ENCODE results near the gene SLC2A9. TPM values are rescaled to one million over a fixed set of nuclear protein-coding genes. Genes with fewer than 3 reads are reported as not detected.

SLC2A9 gene
- total and polyA plus RNA-seq, 2 of the 8 experiments (the other 6 are each of a cell fraction or from before 2014, with no cell fraction given), result 0.20 to 0.26 TPM

DNA sequence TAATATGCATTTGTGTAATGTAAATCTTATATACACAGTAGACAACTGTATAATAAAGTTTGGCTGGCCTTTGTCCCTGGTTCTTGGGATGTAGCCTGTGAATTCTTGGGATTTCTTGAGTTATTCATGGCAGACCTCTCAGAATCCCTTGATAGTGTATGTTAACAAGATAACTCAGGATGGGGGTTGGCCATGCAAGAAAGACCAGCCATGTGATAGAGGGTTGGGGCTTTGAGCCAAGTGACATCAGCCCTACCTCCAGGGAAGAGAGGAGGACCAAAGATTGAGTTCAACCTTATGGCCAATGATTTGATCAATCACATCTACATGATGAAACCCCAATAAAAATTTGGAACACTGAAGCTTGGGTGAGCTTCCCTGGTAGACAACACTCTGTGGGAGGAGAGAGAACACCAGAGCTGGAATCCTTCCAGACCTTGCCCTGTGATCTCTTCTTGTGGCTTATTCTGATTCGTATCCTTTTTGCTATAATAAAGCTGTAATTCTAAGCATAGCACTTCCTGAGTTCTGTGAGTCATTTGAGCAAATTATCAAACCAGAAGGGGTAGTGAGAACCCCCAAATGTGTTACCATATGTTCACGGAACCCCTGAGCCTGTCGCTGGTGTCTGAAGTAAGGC lies 11.3 kb downstream of the SLC2A9 start:
- H4K8ac ChIP-seq (ENCODE audit: extremely low read depth, insufficient read depth, low read length), result no peak overlapping the region
- POLR2A ChIA-PET (ENCODE audit: partially characterized antibody), result no interaction called here
- H3K27ac ChIP-seq (ENCODE audit: low read depth, low read length), result no peak overlapping the region
- no peaks in the 10 kb centered on the region for H3K9me3 ChIP-seq (ENCODE audit: insufficient read depth in 2 of 2, low read depth in 1 of 2, low read length in 1 of 2)
- no peak overlapping the region for H2BK120ac ChIP-seq (replicated peaks; ENCODE audit: low read depth, low read length)
- H2BK20ac ChIP-seq (ENCODE audit: low read length), result no peak overlapping the region
- H3K4me3 ChIP-seq (ENCODE audit: extremely low read depth in 1 of 4, insufficient read depth in 2 of 4, low read depth in 3 of 4, low read length in 4 of 4), result no peak overlapping the region
- no peak overlapping the region for H3K4me2 ChIP-seq (ENCODE audit: insufficient read depth in 1 of 2, low read depth in 2 of 2, low read length in 2 of 2)
- no peak overlapping the region for H4K5ac ChIP-seq (ENCODE audit: insufficient read length, low read depth, low read length)
- no peak for DNase-seq (ENCODE audit: low read depth in 1 of 2, low spot score in 2 of 2)
- no peak for FAIRE-seq
- H3K9ac ChIP-seq (replicated peaks in 1 of 4; ENCODE audit: extremely low read depth in 1 of 4, low read depth in 3 of 4, low read length in 3 of 4), result no peak overlapping the region
- no peaks in the 10 kb centered on the region for H3K79me2 ChIP-seq (ENCODE audit: control insufficient read depth in 1 of 2, insufficient read depth in 2 of 2, low read length in 2 of 2)
- WGBS, 2 experiments (ENCODE audit: extremely low coverage in 1 of 2, insufficient coverage in 1 of 2, insufficient read length in 1 of 2, insufficient replicate concordance in 2 of 2, low coverage in 1 of 2, low lambda C conversion rate in 2 of 2, missing lambda C conversion rate in 1 of 2), result 89% methylated on average over 3 of the region's 3 CpGs; no CpG with 5 or more reads in 1 of the 2 experiments
- no peaks in the 10 kb centered on the region for H3K36me3 ChIP-seq (ENCODE audit: control insufficient read depth in 2 of 4, insufficient read depth in 4 of 4, low read length in 3 of 4)
- H2BK15ac ChIP-seq (ENCODE audit: low read length), result no peak overlapping the region
- H4K91ac ChIP-seq (replicated peaks; ENCODE audit: insufficient read length, low read length), result no peak overlapping the region
- 0 out of 2 replicates have a peak, but pooled peaks cover 2% of the 10 kb centered on the region for H3K79me1 ChIP-seq (ENCODE audit: low read depth, low read length)
- no peak overlapping the region for H2AK5ac ChIP-seq (ENCODE audit: low read depth, low read length)
- H3K14ac ChIP-seq (ENCODE audit: insufficient read length), result no peak overlapping the region
- H3K23ac ChIP-seq (ENCODE audit: insufficient read length), result no peak overlapping the region
- no peaks in the 10 kb centered on the region for H3K4me1 ChIP-seq (replicated peaks in 1 of 4; ENCODE audit: control insufficient read depth in 3 of 4, insufficient read depth in 4 of 4, low read length in 3 of 4)
- H3K18ac ChIP-seq (ENCODE audit: extremely low read depth, low read length), result no peak overlapping the region
- H4K20me1 ChIP-seq (replicated peaks in 1 of 2; ENCODE audit: control insufficient read depth in 1 of 2, insufficient read depth in 2 of 2, low read length in 2 of 2), result no peaks in the 10 kb centered on the region
- H2BK12ac ChIP-seq (ENCODE audit: low read depth, low read length), result no peak overlapping the region
- no peaks in the 10 kb centered on the region for H3K23me2 ChIP-seq (ENCODE audit: low read depth, low read length)
- no peaks in the 10 kb centered on the region; a peak in 1 of 7 replicates for H3K27me3 ChIP-seq (replicated peaks in 1 of 4; ENCODE audit: control insufficient read depth in 3 of 4, extremely low read depth in 1 of 4, insufficient read depth in 3 of 4, low read length in 3 of 4)
- H2BK5ac ChIP-seq (ENCODE audit: low read depth, low read length), result no peak overlapping the region
- CTCF ChIA-PET (ENCODE audit: partially characterized antibody), result interaction anchor here (0.9 to 2.3 kb wide), 7 partner anchors 13 to 307 kb away, joined by 3 to 12 read pairs (median 4); no protein-coding TSS in a partner anchor
- H2AFZ ChIP-seq (ENCODE audit: low read length), result no peak overlapping the region
- H3K56ac ChIP-seq (replicated peaks; ENCODE audit: insufficient read length, low read depth, low read length), result no peak overlapping the region
- no peak overlapping the region for H3K4ac ChIP-seq (replicated peaks; ENCODE audit: insufficient read length, low read depth, low read length)
- TF ChIP-seq SIRT6 (IDR thresholded peaks at IDR 0.05; ENCODE audit: low read length) (no peak), NRF1 (IDR thresholded peaks at IDR 0.05; ENCODE audit: low read depth, low read length) (no peak), JUN (IDR thresholded peaks at IDR 0.05; ENCODE audit: low read depth, low read length) (no peak), CBX8 (IDR thresholded peaks at IDR 0.05; ENCODE audit: borderline replicate concordance, low read depth, low read length) (no peak), CTBP2 (IDR thresholded peaks at IDR 0.05; ENCODE audit: borderline replicate concordance, insufficient read depth, insufficient read length, low read length) (no peak), CBX5 (IDR thresholded peaks at IDR 0.05; ENCODE audit: low read depth, low read length) (no peak), CHD1 (IDR thresholded peaks at IDR 0.05; ENCODE audit: low read depth, low read length) (no peak), POLR2A (IDR thresholded peaks at IDR 0.05; ENCODE audit: control extremely low read depth in 1 of 2, low read depth in 2 of 2, low read length in 2 of 2) (no peak), RXRA (IDR thresholded peaks at IDR 0.05; ENCODE audit: insufficient read depth, low read depth, low read length) (no peak), KDM1A (IDR thresholded peaks at IDR 0.05; ENCODE audit: borderline replicate concordance, low read length) (no peak), YY1 (IDR thresholded peaks at IDR 0.05; ENCODE audit: low read depth, low read length) (no peak)
- TF ChIP-seq, protein P1, sequence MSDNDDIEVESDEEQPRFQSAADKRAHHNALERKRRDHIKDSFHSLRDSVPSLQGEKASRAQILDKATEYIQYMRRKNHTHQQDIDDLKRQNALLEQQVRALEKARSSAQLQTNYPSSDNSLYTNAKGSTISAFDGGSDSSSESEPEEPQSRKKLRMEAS (IDR thresholded peaks at IDR 0.05), result no peak
- TF ChIP-seq, protein P2, sequence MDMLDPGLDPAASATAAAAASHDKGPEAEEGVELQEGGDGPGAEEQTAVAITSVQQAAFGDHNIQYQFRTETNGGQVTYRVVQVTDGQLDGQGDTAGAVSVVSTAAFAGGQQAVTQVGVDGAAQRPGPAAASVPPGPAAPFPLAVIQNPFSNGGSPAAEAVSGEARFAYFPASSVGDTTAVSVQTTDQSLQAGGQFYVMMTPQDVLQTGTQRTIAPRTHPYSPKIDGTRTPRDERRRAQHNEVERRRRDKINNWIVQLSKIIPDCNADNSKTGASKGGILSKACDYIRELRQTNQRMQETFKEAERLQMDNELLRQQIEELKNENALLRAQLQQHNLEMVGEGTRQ (IDR thresholded peaks at IDR 0.05; ENCODE audit: low read length), result no peak
